A172 (cell line): ENCODE results near the gene ZNF628. TPM values are rescaled to one million over a fixed set of nuclear protein-coding genes. Genes with fewer than 3 reads are reported as not detected.

Source experiments
- DNase-seq: peaks from one replicate; pipeline ENCODE4 v3.0.0-alpha.2; 2015; ENCODE audit warnings: low spot score
- total RNA-seq: library from RNA; depleted of rRNA; stranded (reverse); fragments of >200 nt; shearing (Covaris generic); gene quantifications from 2 replicates; pipeline ENCODE4 v1.2.3, GENCODE V29; 2014

ZNF628 gene
- total RNA-seq, 1 experiment from 2014 or later: 4.8 TPM

GRCh38 chr19:55465460-55466240, 10.8 kb upstream of the ZNF628 start:
- DNase-seq: no peak

- DNase-seq: no peak
Observed at GRCh38 chr19:55466241-55466614, 10.2 kb upstream of the ZNF628 start.

GRCh38 chr19:55467236-55468053, 9.0 kb upstream of the ZNF628 start:
- peak; percentile 45 for DNase-seq

- no peak for DNase-seq
Observed at GRCh38 chr19:55468054-55468393, 8.4 kb upstream of the ZNF628 start.

- no peak for DNase-seq
Observed at GRCh38 chr19:55471266-55471665, 5.2 kb upstream of the ZNF628 start.

- peak; percentile 87 for DNase-seq
Observed at GRCh38 chr19:55472463-55472862, 4.0 kb upstream of the ZNF628 start.

GRCh38 chr19:55473225-55474012, 3.0 kb upstream of the ZNF628 start:
- DNase-seq: peak; percentile 54

GRCh38 chr19:55474269-55475265, 1.9 kb upstream of the ZNF628 start:
- DNase-seq: peak; percentile 65

GRCh38 chr19:55477905-55478304, 1.5 kb downstream of the ZNF628 start:
- no peak for DNase-seq

- no peak for DNase-seq
Observed at GRCh38 chr19:55478364-55478763, 1.9 kb downstream of the ZNF628 start.

GRCh38 chr19:55479045-55479444, 2.6 kb downstream of the ZNF628 start:
- DNase-seq: no peak

- DNase-seq: no peak
Observed at GRCh38 chr19:55479451-55480230, 3.2 kb downstream of the ZNF628 start.

- DNase-seq: no peak
Observed at GRCh38 chr19:55481148-55481793, 4.9 kb downstream of the ZNF628 start.

- no peak for DNase-seq
Observed at GRCh38 chr19:55481794-55482155, 5.4 kb downstream of the ZNF628 start.

- DNase-seq: no peak
Observed at GRCh38 chr19:55482156-55482961, 5.9 kb downstream of the ZNF628 start.

GRCh38 chr19:55482967-55483705, 6.7 kb downstream of the ZNF628 start:
- DNase-seq: no peak

GRCh38 chr19:55483706-55484592, 7.5 kb downstream of the ZNF628 start:
- no peak for DNase-seq
